Measurements from ENCODE around the gene COPB2. TPM values are rescaled to one million over a fixed set of nuclear protein-coding genes. Genes with fewer than 3 reads are reported as not detected.
A peak's percentile ranks its signal among the peaks of the same experiment; 100 is the strongest.

Gene COPB2
- total RNA-seq, 5 donors from 2014 or later (not counting 1 experiment from before 2014, with no cell fraction given) = 25.6 to 76.6 (median 68.2) TPM

DNA sequence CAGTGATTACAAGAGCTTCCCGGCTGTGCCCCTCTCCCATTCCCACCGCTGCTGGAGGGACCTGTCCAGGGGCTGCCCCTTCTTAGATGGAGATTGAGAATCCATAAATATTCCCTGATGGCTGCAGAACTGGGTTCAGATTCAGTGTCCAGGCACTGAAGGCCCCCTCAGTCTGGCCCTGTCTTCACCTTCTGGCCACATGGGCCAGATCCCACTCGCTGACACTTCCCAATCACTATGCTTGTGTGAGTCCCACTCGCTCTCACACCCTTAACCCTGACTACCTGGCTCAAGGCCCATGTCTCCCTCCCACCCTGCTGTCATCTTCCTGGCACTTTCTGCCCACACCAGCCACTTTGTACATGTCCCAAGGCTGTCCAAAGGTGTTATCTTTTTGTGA is 61.1 kb downstream of the COPB2 start:
- WGBS (ENCODE audit: insufficient coverage) = 100% methylated on average over 2 of the region's 4 CpGs
- no peak for ATAC-seq (replicated peaks in 1 of 4)
- Mint-ChIP-seq H3K4me1 (peaks cover 9 to 23% (median 19%) of the 10 kb centered on the region in 3 donors), H3K27ac (no peak overlapping the region), H3K27me3 (peaks cover 24 to 26% of the 10 kb centered on the region in 2 donors), H3K36me3 (no peaks in the 10 kb centered on the region), H3K9me3 (no peaks in the 10 kb centered on the region), H3K4me3 (peak overlapping the region in 1 of 3 donors; percentile 60)
- ChIA-PET POLR2A (no interaction called here), CTCF (interaction anchor here (0.6 to 1.4 kb wide), 5 partner anchors 9 to 909 kb away, joined by 3 to 6 read pairs (median 4); no protein-coding TSS in a partner anchor)
- peaks cover 2 to 10% of the 10 kb centered on the region in 2 experiments for H3K4me1 ChIP-seq (ENCODE audit: control insufficient read depth in 1 of 2, extremely low read depth in 1 of 2, insufficient read depth in 2 of 2, low read length in 2 of 2)
- peaks cover 2 to 32% of the 10 kb centered on the region in 2 experiments for H3K27me3 ChIP-seq (replicated peaks in 1 of 2; ENCODE audit: control insufficient read depth in 2 of 2, extremely low read depth in 1 of 2, insufficient read depth in 2 of 2, low read length in 1 of 2)
- no peak for DNase-seq
- H3K27ac ChIP-seq (ENCODE audit: low read length) = no peak overlapping the region
- H3K9me3 ChIP-seq = no peaks in the 10 kb centered on the region
- H3K36me3 ChIP-seq (ENCODE audit: control insufficient read depth in 2 of 2, extremely low read depth in 1 of 2, insufficient read depth in 1 of 2, low read length in 1 of 2) = no peaks in the 10 kb centered on the region
- H3K4me3 ChIP-seq (ENCODE audit: control insufficient read depth in 1 of 2, extremely low read depth in 1 of 2, low read length in 1 of 2) = no peak overlapping the region

DNA sequence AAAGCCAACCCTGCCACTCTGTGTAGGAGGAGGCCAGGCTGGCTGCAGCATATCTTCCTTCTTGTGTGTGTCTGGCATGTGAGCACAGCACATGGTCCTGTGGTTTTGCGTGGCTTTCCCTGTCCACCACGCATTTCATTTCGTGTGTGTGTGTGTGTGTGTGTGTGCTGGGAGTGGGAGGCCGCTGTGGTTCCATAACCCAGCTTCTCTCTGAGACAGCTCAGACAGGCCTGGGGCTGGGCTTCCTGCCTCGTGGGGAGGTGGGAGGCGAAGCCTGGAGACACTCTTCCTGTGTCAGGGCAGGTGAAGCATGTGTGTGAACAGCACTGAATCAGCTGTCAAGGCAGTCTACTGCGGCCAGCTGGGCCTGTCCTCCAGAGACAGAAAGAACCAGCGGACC is 61.6 kb downstream of the COPB2 start:
- Histone ChIP-seq H3K9me3 (no peaks in the 10 kb centered on the region), H3K27me3 (replicated peaks in 1 of 2; ENCODE audit: control insufficient read depth in 2 of 2, extremely low read depth in 1 of 2, insufficient read depth in 2 of 2, low read length in 1 of 2) (peaks cover 2 to 32% of the 10 kb centered on the region in 2 experiments), H3K36me3 (ENCODE audit: control insufficient read depth in 2 of 2, extremely low read depth in 1 of 2, insufficient read depth in 1 of 2, low read length in 1 of 2) (no peaks in the 10 kb centered on the region), H3K4me3 (ENCODE audit: control insufficient read depth in 1 of 2, extremely low read depth in 1 of 2, low read length in 1 of 2) (no peak overlapping the region), H3K27ac (ENCODE audit: low read length) (no peak overlapping the region), H3K4me1 (ENCODE audit: control insufficient read depth in 1 of 2, extremely low read depth in 1 of 2, insufficient read depth in 2 of 2, low read length in 2 of 2) (peaks cover 2 to 10% of the 10 kb centered on the region in 2 experiments)
- ChIA-PET CTCF (interaction anchor here (0.6 to 1.4 kb wide), 3 partner anchors 8 to 607 kb away, joined by 3 to 4 read pairs (median 4); no protein-coding TSS in a partner anchor), POLR2A (no interaction called here)
- peaks cover 9 to 23% (median 19%) of the 10 kb centered on the region in 3 donors for H3K4me1 Mint-ChIP-seq
- WGBS (ENCODE audit: insufficient coverage) = 8% methylated on average over 2 of the region's 8 CpGs
- H3K9me3 Mint-ChIP-seq = no peaks in the 10 kb centered on the region
- peaks cover 22 to 23% of the 10 kb centered on the region in 2 donors for H3K27me3 Mint-ChIP-seq
- H3K36me3 Mint-ChIP-seq = no peaks in the 10 kb centered on the region
- H3K27ac Mint-ChIP-seq = no peak overlapping the region
- peak in 1 of 4 experiments; percentile 24 for ATAC-seq (replicated peaks in 1 of 4)
- H3K4me3 Mint-ChIP-seq = no peak overlapping the region
- peak in 2 of 35 experiments; percentile 3 to 8 for DNase-seq

DNA sequence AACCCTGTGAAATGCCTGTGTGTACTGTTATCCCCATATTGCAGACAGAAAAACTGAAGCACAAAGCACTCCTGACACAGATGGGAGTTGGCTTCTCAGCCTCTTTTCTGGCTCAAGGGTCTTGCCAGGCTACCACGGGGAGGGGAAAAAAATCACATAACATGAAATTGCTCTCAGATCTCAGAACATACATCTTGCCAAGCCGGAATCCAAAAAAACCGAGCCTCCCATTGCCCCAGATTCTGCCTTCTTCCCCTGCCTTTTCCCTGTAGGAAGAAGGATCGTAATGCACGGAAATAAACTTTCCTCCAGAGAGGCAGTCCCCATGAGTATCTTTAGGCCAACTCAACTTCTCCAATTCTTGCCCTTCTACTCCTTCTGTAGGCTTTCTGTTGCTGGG is 62.2 kb downstream of the COPB2 start:
- peaks cover 17% of the 10 kb centered on the region in 2 donors for H3K27me3 Mint-ChIP-seq
- ChIA-PET CTCF (interaction anchor here in 1 of 2 donors (1.0 kb wide), 1 partner anchor 216 kb away, joined by 5 read pairs; no protein-coding TSS in a partner anchor), POLR2A (no interaction called here)
- DNase-seq = no peak
- Histone ChIP-seq H3K4me1 (ENCODE audit: control insufficient read depth in 1 of 2, extremely low read depth in 1 of 2, insufficient read depth in 2 of 2, low read length in 2 of 2) (peaks cover 2 to 10% of the 10 kb centered on the region in 2 experiments), H3K36me3 (ENCODE audit: control insufficient read depth in 2 of 2, extremely low read depth in 1 of 2, insufficient read depth in 1 of 2, low read length in 1 of 2) (no peaks in the 10 kb centered on the region), H3K27me3 (replicated peaks in 1 of 2; ENCODE audit: control insufficient read depth in 2 of 2, extremely low read depth in 1 of 2, insufficient read depth in 2 of 2, low read length in 1 of 2) (peaks cover 1 to 32% of the 10 kb centered on the region in 2 experiments), H3K4me3 (ENCODE audit: control insufficient read depth in 1 of 2, extremely low read depth in 1 of 2, low read length in 1 of 2) (no peak overlapping the region), H3K27ac (ENCODE audit: low read length) (no peak overlapping the region), H3K9me3 (no peaks in the 10 kb centered on the region)
- H3K36me3 Mint-ChIP-seq = no peaks in the 10 kb centered on the region
- no peaks in the 10 kb centered on the region for H3K9me3 Mint-ChIP-seq
- 83% methylated on average over 2 of the region's 5 CpGs for WGBS (ENCODE audit: insufficient coverage)
- no peak for ATAC-seq (replicated peaks in 1 of 4)
- no peak overlapping the region for H3K27ac Mint-ChIP-seq
- H3K4me3 Mint-ChIP-seq = no peak overlapping the region
- H3K4me1 Mint-ChIP-seq = peaks cover 9 to 23% (median 19%) of the 10 kb centered on the region in 3 donors

DNA sequence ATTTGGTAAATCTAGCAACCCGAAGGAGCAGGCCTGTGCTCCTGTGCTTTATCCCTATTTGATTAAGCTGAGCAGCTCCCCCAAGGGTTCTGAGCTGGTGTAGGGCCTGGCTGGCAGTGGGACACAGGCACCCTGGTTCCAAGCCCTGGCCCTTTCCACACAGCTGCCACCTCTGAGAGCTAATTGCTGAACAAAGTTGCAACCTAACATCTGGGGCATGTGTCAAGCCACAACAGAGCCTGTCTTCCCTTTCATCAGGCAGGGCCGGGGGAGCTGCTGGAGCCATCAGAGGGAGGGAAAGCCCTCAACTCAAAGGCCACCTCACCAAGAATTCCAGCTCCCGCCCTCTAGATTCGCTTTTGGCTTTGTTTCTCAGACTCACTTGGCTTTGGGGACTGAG is 62.7 kb downstream of the COPB2 start:
- H3K9me3 Mint-ChIP-seq = no peaks in the 10 kb centered on the region
- ChIA-PET POLR2A (no interaction called here), CTCF (interaction anchor here (0.6 to 1.0 kb wide), 3 partner anchors 215 to 756 kb away, joined by 3 to 5 read pairs (median 3); no protein-coding TSS in a partner anchor)
- Histone ChIP-seq H3K4me1 (ENCODE audit: control insufficient read depth in 1 of 2, extremely low read depth in 1 of 2, insufficient read depth in 2 of 2, low read length in 2 of 2) (peaks cover 2 to 10% of the 10 kb centered on the region in 2 experiments), H3K27me3 (replicated peaks in 1 of 2; ENCODE audit: control insufficient read depth in 2 of 2, extremely low read depth in 1 of 2, insufficient read depth in 2 of 2, low read length in 1 of 2) (peaks cover 0 to 32% of the 10 kb centered on the region in 2 experiments), H3K27ac (ENCODE audit: low read length) (no peak overlapping the region), H3K4me3 (ENCODE audit: control insufficient read depth in 1 of 2, extremely low read depth in 1 of 2, low read length in 1 of 2) (no peak overlapping the region), H3K36me3 (ENCODE audit: control insufficient read depth in 2 of 2, extremely low read depth in 1 of 2, insufficient read depth in 1 of 2, low read length in 1 of 2) (no peaks in the 10 kb centered on the region), H3K9me3 (no peaks in the 10 kb centered on the region)
- DNase-seq (no peak), ATAC-seq (replicated peaks in 1 of 4) (no peak)
- peaks cover 11 to 12% of the 10 kb centered on the region in 2 donors for H3K27me3 Mint-ChIP-seq
- H3K36me3 Mint-ChIP-seq = no peaks in the 10 kb centered on the region
- H3K4me3 Mint-ChIP-seq = no peak overlapping the region
- peaks cover 9 to 23% (median 19%) of the 10 kb centered on the region in 3 donors for H3K4me1 Mint-ChIP-seq
- H3K27ac Mint-ChIP-seq = no peak overlapping the region
- WGBS (ENCODE audit: insufficient coverage) = 40% methylated on average over 2 of the region's 4 CpGs

DNA sequence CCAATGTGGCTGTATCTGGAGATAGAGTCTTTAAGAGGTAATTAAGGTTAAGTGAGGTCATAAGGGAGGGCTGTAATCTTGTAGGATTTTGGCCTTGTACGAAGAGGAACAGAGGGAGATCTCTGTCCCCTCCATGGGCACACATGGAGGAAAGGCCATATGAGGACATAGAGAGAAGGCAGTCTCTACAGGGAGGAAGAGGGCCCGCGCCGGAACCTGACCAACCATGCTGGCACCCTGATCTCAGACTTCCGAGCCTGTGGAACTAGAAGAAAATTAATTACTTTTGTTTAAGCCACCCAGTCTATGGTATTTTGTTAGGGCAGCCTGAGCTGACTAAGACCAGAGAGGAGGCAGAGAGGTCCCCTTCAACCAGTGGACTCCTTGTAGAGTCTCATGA is 63.3 kb downstream of the COPB2 start:
- 58% methylated on average over 2 of the region's 5 CpGs for whole genome bisulfite sequencing (ENCODE audit: insufficient coverage)
- Histone ChIP-seq H3K36me3 (ENCODE audit: control insufficient read depth in 2 of 2, extremely low read depth in 1 of 2, insufficient read depth in 1 of 2, low read length in 1 of 2) (no peaks in the 10 kb centered on the region), H3K4me1 (ENCODE audit: control insufficient read depth in 1 of 2, extremely low read depth in 1 of 2, insufficient read depth in 2 of 2, low read length in 2 of 2) (peaks cover 2 to 10% of the 10 kb centered on the region in 2 experiments), H3K27me3 (replicated peaks in 1 of 2; ENCODE audit: control insufficient read depth in 2 of 2, extremely low read depth in 1 of 2, insufficient read depth in 2 of 2, low read length in 1 of 2) (peaks cover 0 to 27% of the 10 kb centered on the region in 2 experiments), H3K4me3 (ENCODE audit: control insufficient read depth in 1 of 2, extremely low read depth in 1 of 2, low read length in 1 of 2) (no peak overlapping the region), H3K27ac (ENCODE audit: low read length) (no peak overlapping the region), H3K9me3 (no peaks in the 10 kb centered on the region)
- Mint-ChIP-seq H3K27ac (no peak overlapping the region), H3K27me3 (peaks cover 6 to 9% of the 10 kb centered on the region in 2 donors), H3K4me1 (peaks cover 9 to 23% (median 19%) of the 10 kb centered on the region in 3 donors), H3K4me3 (no peak overlapping the region), H3K9me3 (no peaks in the 10 kb centered on the region), H3K36me3 (no peaks in the 10 kb centered on the region)
- DNase-seq = no peak
- ATAC-seq (replicated peaks in 1 of 4) = no peak
- ChIA-PET POLR2A (no interaction called here), CTCF (interaction anchor here (0.6 to 1.0 kb wide), 2 partner anchors 215 to 378 kb away, joined by 3 to 5 read pairs; no protein-coding TSS in a partner anchor)

DNA sequence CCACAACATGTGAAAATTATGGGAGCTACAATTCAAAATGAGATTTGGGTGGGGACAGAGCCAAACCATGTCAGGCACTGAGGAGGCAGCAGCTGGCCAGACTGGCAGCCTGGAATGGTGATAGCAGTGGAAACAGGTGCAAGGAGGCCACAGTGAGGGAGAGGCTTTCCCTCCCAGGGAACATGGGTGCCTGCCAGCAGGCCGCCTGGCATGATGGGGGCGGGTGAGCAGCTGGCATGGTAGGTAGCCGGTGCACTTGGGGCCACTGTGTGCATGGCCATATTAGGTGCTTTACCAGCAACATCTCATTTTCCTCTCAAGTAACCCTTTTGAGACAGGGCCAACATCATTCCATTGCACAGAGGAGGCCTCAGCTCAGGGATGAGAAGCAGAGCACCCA is 63.9 kb downstream of the COPB2 start:
- DNase-seq (no peak), ATAC-seq (replicated peaks in 1 of 4) (no peak)
- H3K27ac ChIP-seq (ENCODE audit: low read length) = no peak overlapping the region
- peaks cover 2 to 10% of the 10 kb centered on the region in 2 experiments for H3K4me1 ChIP-seq (ENCODE audit: control insufficient read depth in 1 of 2, extremely low read depth in 1 of 2, insufficient read depth in 2 of 2, low read length in 2 of 2)
- H3K4me3 ChIP-seq (ENCODE audit: control insufficient read depth in 1 of 2, extremely low read depth in 1 of 2, low read length in 1 of 2) = no peak overlapping the region
- Mint-ChIP-seq H3K36me3 (no peaks in the 10 kb centered on the region), H3K27me3 (peaks cover 6 to 7% of the 10 kb centered on the region in 2 donors), H3K9me3 (no peaks in the 10 kb centered on the region), H3K4me1 (peaks cover 9 to 23% (median 19%) of the 10 kb centered on the region in 3 donors), H3K27ac (no peak overlapping the region), H3K4me3 (no peak overlapping the region)
- POLR2A ChIA-PET = no interaction called here
- CTCF ChIA-PET = no interaction called here
- no peaks in the 10 kb centered on the region for H3K9me3 ChIP-seq
- 95% methylated on average over 3 of the region's 3 CpGs for WGBS (ENCODE audit: insufficient coverage)
- no peaks in the 10 kb centered on the region for H3K36me3 ChIP-seq (ENCODE audit: control insufficient read depth in 2 of 2, extremely low read depth in 1 of 2, insufficient read depth in 1 of 2, low read length in 1 of 2)
- peaks cover 0 to 22% of the 10 kb centered on the region in 2 experiments for H3K27me3 ChIP-seq (replicated peaks in 1 of 2; ENCODE audit: control insufficient read depth in 2 of 2, extremely low read depth in 1 of 2, insufficient read depth in 2 of 2, low read length in 1 of 2)

Measured in T-cell (primary cell).